Left hindlimb (tissue), 1 donor: ENCODE data around the gene NRBP1.

ENCODE experiments used
- DNase-seq: peaks from one replicate; pipeline ENCODE4 v3.0.0-alpha.2; 2018

Gene NRBP1

GRCh38 chr2:27428213-27428977, at the start of gene NRBP1:
Gene NRBP1, plus strand, starts transcription at chr2:27428631. Its CDS starts 4,643 bp downstream, at chr2:27433274.
- peak; percentile 95 for DNase-seq

GRCh38 chr2:27378809-27379290, 49.6 kb upstream of the NRBP1 start:
- DNase-seq = no peak

GRCh38 chr2:27379383-27379835, 49.0 kb upstream of the NRBP1 start:
- DNase-seq = no peak

GRCh38 chr2:27379836-27380625, 48.4 kb upstream of the NRBP1 start:
- no peak for DNase-seq

- peak; percentile 97 for DNase-seq
Observed at GRCh38 chr2:27380626-27381545, 47.5 kb upstream of the NRBP1 start, which contains the start of gene ZNF513. Gene ZNF513, minus strand, starts transcription at chr2:27380734. Its CDS starts 208 bp downstream, at chr2:27380526.

- no peak for DNase-seq
Observed at GRCh38 chr2:27381577-27382181, 46.8 kb upstream of the NRBP1 start.

- no peak for DNase-seq
Observed at GRCh38 chr2:27390822-27391679, 37.4 kb upstream of the NRBP1 start.

- DNase-seq = no peak
Observed at GRCh38 chr2:27393225-27393624, 35.2 kb upstream of the NRBP1 start.

- no peak for DNase-seq
Observed at GRCh38 chr2:27398962-27399361, 29.5 kb upstream of the NRBP1 start.

GRCh38 chr2:27400348-27401135, 27.9 kb upstream of the NRBP1 start:
- DNase-seq = no peak

- no peak for DNase-seq
Observed at GRCh38 chr2:27407798-27408491, 20.5 kb upstream of the NRBP1 start.

GRCh38 chr2:27408601-27409320, 19.7 kb upstream of the NRBP1 start:
- DNase-seq = no peak

- peak; percentile 95 for DNase-seq
Observed at GRCh38 chr2:27409321-27410073, 18.9 kb upstream of the NRBP1 start, which contains the start of gene PPM1G. Gene PPM1G, minus strand, starts transcription at chr2:27409591. Its CDS starts 169 bp downstream, at chr2:27409422.

- no peak for DNase-seq
Observed at GRCh38 chr2:27412419-27413152, 15.8 kb upstream of the NRBP1 start.

- DNase-seq = no peak
Observed at GRCh38 chr2:27416151-27416550, 12.3 kb upstream of the NRBP1 start.

- no peak for DNase-seq
Observed at GRCh38 chr2:27420996-27421395, 7.4 kb upstream of the NRBP1 start.

- DNase-seq = no peak
Observed at GRCh38 chr2:27421660-27422250, 6.7 kb upstream of the NRBP1 start.
